Measurements from ENCODE around the gene FIGNL2.

FIGNL2 gene

GRCh38 chr12:51812871-51813270 is 35.6 kb downstream of the FIGNL2 start:
- TF ChIP-seq POLR2A (IDR thresholded peaks at IDR 0.05; ENCODE audit: extremely low read depth, insufficient read length) (no peak), MYC (IDR thresholded peaks at IDR 0.05; ENCODE audit: low read depth, low read length) (no peak)
- TF ChIP-seq, protein P1, sequence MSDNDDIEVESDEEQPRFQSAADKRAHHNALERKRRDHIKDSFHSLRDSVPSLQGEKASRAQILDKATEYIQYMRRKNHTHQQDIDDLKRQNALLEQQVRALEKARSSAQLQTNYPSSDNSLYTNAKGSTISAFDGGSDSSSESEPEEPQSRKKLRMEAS (IDR thresholded peaks at IDR 0.05; ENCODE audit: low read depth, low read length): no peak
- TF ChIP-seq, protein P2, sequence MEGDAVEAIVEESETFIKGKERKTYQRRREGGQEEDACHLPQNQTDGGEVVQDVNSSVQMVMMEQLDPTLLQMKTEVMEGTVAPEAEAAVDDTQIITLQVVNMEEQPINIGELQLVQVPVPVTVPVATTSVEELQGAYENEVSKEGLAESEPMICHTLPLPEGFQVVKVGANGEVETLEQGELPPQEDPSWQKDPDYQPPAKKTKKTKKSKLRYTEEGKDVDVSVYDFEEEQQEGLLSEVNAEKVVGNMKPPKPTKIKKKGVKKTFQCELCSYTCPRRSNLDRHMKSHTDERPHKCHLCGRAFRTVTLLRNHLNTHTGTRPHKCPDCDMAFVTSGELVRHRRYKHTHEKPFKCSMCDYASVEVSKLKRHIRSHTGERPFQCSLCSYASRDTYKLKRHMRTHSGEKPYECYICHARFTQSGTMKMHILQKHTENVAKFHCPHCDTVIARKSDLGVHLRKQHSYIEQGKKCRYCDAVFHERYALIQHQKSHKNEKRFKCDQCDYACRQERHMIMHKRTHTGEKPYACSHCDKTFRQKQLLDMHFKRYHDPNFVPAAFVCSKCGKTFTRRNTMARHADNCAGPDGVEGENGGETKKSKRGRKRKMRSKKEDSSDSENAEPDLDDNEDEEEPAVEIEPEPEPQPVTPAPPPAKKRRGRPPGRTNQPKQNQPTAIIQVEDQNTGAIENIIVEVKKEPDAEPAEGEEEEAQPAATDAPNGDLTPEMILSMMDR (IDR thresholded peaks at IDR 0.05; ENCODE audit: low read depth, low read length): no peak
- no peak for DNase-seq (ENCODE audit: low read depth)
- no peak overlapping the region for H3K4me3 ChIP-seq (ENCODE audit: low read depth, low read length)

- TF ChIP-seq POLR2A (IDR thresholded peaks at IDR 0.05; ENCODE audit: extremely low read depth, insufficient read length) (no peak), MYC (IDR thresholded peaks at IDR 0.05; ENCODE audit: low read depth, low read length) (no peak)
- TF ChIP-seq, protein P1 (IDR thresholded peaks at IDR 0.05; ENCODE audit: low read depth, low read length): no peak
- TF ChIP-seq, protein P2 (IDR thresholded peaks at IDR 0.05; ENCODE audit: low read depth, low read length): no peak
- H3K4me3 ChIP-seq (ENCODE audit: low read depth, low read length): no peak overlapping the region
- no peak for DNase-seq (ENCODE audit: low read depth)
Measured at GRCh38 chr12:51811203-51812202, 37.0 kb downstream of the FIGNL2 start.

GRCh38 chr12:51809193-51809592 is 39.3 kb downstream of the FIGNL2 start:
- TF ChIP-seq MYC (IDR thresholded peaks at IDR 0.05; ENCODE audit: low read depth, low read length): no peak
- TF ChIP-seq POLR2A (IDR thresholded peaks at IDR 0.05; ENCODE audit: extremely low read depth, insufficient read length): no peak
- TF ChIP-seq, protein P1 (IDR thresholded peaks at IDR 0.05; ENCODE audit: low read depth, low read length): no peak
- TF ChIP-seq, protein P2 (IDR thresholded peaks at IDR 0.05; ENCODE audit: low read depth, low read length): no peak
- no peak overlapping the region for H3K4me3 ChIP-seq (ENCODE audit: low read depth, low read length)

DNA sequence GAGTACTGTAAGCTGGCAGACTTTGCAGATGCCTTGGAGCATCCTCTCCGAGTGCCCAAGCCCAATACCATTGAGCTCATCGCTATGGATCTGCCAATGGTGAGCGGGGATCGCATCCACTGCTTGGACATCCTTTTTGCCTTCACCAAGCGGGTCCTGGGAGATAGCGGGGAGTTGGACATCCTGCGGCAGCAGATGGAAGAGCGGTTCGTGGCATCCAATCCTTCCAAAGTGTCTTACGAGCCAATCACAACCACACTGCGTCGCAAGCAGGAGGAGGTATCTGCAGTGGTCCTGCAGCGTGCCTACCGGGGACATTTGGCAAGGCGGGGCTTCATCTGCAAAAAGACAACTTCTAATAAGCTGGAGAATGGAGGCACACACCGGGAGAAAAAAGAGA is 41.6 kb downstream of the FIGNL2 start:
- TF ChIP-seq, protein P1 (IDR thresholded peaks at IDR 0.05; ENCODE audit: low read depth, low read length): no peak
- TF ChIP-seq POLR2A (IDR thresholded peaks at IDR 0.05; ENCODE audit: extremely low read depth, insufficient read length) (no peak), MYC (IDR thresholded peaks at IDR 0.05; ENCODE audit: low read depth, low read length) (no peak)
- TF ChIP-seq, protein P2 (IDR thresholded peaks at IDR 0.05; ENCODE audit: low read depth, low read length): no peak
- no peak for DNase-seq (ENCODE audit: low read depth)
- H3K4me3 ChIP-seq (ENCODE audit: low read depth, low read length): no peak overlapping the region

More at GRCh38 chr12:51809193-51809592, 39.3 kb downstream of the FIGNL2 start:
- no peak for DNase-seq (ENCODE audit: low read depth)

DNA sequence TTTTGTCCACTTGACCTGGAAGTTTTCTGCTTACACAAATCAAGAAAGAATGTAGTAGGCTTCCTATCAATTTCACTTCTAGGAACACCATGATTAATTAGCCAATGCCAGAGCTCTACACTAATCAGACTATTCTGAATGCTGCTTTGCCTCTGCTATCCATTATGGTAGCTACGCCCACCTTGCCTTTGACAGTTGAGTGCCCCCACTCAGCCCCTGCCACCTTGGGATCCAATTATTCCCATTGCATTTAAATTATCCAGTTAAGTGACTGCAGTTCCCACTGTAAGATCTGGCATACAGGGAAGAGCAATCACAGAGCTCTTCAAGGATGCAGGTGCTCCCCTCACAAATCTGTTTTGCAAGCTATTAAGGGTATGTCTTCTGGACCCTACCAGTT is 47.5 kb downstream of the FIGNL2 start:
- no peak for DNase-seq (ENCODE audit: low read depth)
- H3K4me3 ChIP-seq (ENCODE audit: low read depth, low read length): no peak overlapping the region
- TF ChIP-seq MYC (IDR thresholded peaks at IDR 0.05; ENCODE audit: low read depth, low read length): no peak
- TF ChIP-seq POLR2A (IDR thresholded peaks at IDR 0.05; ENCODE audit: extremely low read depth, insufficient read length): no peak
- TF ChIP-seq, protein P2 (IDR thresholded peaks at IDR 0.05; ENCODE audit: low read depth, low read length): no peak
- TF ChIP-seq, protein P1 (IDR thresholded peaks at IDR 0.05; ENCODE audit: low read depth, low read length): no peak
